AG09319 (cell line): ENCODE results near the gene ALDH1A2.

Experiments
- DNase-seq: peaks from one replicate; pipeline ENCODE4 v3.0.0-alpha.2; 2010; ENCODE audit warnings: low read depth; ENCODE audit errors: extremely low read depth
- CTCF ChIP-seq: IDR thresholded peaks from 2 replicates; pipeline ENCODE4 v1.5.1; 2011; ENCODE audit warnings: low read depth, mild to moderate bottlenecking, inconsistent platforms, low read length, moderate library complexity

ALDH1A2 gene

GRCh38 chr15:57962887-57963286 lies 102.6 kb downstream of the ALDH1A2 start:
- DNase-seq, result no peak
- no peak for TF ChIP-seq CTCF

DNA sequence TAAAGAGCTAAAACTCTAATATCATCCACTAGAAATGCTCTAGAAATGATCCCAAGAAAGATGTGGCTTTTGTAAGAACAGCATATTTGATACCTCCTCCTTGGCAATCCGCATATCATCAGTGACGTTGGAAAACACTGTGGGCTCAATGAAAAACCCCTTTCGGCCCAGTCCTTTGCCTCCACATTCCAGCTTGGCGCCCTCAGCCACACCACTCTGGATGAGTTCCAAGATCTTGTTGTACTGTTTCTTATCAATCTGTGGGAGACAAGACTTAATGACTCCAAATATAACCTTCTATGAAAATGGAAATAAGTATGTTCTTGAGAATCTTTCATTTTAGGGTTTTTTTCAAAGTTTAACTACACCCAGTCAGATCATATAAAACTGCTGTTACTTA lies 103.6 kb downstream of the ALDH1A2 start:
- TF ChIP-seq CTCF, result no peak
- DNase-seq, result no peak

- no peak for DNase-seq
- no peak for TF ChIP-seq CTCF
Observed at GRCh38 chr15:57957113-57957512, 108.4 kb downstream of the ALDH1A2 start.

GRCh38 chr15:57953874-57954273 lies 111.6 kb downstream of the ALDH1A2 start:
- TF ChIP-seq CTCF, result no peak
- DNase-seq, result no peak

DNA sequence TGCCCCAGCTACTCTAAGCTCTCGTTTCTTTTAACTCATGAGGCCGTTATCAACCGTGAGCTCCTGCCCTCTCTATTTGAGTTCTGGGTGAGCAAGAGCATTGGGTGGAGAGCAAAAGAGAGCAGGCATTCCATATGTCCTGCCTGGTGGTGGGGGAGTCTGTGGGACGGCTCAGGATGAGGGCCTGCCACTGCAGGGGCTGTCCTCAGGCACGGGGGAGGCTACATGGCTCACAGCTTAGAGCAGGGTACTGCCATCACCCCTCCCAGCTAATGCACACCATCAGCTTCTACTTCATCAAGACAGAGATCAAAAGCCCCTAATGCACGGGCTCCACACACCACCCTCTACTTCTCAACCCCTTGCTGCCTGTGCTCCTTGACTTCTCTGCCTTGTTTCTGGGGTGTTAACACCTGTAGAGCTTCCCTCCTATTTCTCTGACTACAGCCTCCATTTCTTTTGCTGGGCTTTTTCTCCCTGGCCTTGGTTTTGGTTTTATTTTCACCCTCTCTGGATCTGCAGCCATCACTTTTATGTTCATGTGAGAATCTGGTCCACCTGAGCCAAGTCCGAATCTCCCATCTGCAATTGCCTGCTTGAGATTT lies 114.1 kb downstream of the ALDH1A2 start:
- no peak for DNase-seq
- no peak for TF ChIP-seq CTCF

GRCh38 chr15:57950381-57950946 lies 115.0 kb downstream of the ALDH1A2 start:
- no peak for DNase-seq
- TF ChIP-seq CTCF, result no peak

GRCh38 chr15:57949374-57949943 lies 116.1 kb downstream of the ALDH1A2 start:
- no peak for TF ChIP-seq CTCF
- no peak for DNase-seq
